ENCODE measurements around the gene REM2.

REM2 gene

DNA sequence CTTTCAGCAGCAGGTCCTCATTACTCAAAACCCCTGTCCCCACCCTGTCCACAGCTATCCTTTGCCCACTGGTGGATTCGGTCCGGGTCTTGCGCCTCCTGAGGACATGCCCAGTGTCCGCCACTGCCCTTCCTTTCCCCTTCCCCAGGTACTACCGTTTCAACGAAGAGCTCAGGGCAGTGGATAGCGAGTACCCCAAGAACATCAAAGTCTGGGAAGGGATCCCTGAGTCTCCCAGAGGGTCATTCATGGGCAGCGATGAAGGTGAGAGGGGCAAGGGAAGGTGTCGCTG, 38.0 kb upstream of the REM2 start:
- TF ChIP-seq, protein P1, sequence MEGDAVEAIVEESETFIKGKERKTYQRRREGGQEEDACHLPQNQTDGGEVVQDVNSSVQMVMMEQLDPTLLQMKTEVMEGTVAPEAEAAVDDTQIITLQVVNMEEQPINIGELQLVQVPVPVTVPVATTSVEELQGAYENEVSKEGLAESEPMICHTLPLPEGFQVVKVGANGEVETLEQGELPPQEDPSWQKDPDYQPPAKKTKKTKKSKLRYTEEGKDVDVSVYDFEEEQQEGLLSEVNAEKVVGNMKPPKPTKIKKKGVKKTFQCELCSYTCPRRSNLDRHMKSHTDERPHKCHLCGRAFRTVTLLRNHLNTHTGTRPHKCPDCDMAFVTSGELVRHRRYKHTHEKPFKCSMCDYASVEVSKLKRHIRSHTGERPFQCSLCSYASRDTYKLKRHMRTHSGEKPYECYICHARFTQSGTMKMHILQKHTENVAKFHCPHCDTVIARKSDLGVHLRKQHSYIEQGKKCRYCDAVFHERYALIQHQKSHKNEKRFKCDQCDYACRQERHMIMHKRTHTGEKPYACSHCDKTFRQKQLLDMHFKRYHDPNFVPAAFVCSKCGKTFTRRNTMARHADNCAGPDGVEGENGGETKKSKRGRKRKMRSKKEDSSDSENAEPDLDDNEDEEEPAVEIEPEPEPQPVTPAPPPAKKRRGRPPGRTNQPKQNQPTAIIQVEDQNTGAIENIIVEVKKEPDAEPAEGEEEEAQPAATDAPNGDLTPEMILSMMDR (IDR thresholded peaks at IDR 0.05): no peak
- no peak for TF ChIP-seq ZFX (IDR thresholded peaks at IDR 0.05; ENCODE audit: borderline replicate concordance)
- no peak overlapping the region for H3K27ac ChIP-seq

DNA sequence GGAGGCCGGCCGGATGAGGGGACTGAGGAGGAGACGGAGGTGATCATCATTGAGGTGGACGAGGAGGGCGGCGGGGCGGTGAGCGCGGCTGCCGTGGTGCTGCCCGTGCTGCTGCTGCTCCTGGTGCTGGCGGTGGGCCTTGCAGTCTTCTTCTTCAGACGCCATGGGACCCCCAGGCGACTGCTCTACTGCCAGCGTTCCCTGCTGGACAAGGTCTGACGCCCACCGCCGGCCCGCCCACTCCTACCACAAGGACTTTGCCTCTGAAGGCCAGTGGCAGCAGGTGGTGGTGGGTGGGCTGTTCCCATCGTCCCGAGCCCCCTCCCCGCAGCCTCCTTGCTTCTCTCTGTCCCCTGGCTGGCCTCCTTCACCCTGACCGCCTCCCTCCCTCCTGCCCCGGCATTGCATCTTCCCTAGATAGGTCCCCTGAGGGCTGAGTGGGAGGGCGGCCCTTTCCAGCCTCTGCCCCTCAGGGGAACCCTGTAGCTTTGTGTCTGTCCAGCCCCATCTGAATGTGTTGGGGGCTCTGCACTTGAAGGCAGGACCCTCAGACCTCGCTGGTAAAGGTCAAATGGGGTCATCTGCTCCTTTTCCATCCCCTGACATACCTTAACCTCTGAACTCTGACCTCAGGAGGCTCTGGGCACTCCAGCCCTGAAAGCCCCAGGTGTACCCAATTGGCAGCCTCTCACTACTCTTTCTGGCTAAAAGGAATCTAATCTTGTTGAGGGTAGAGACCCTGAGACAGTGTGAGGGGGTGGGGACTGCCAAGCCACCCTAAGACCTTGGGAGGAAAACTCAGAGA, 37.0 kb upstream of the REM2 start:
- no peak overlapping the region for H3K27ac ChIP-seq
- no peak for TF ChIP-seq ZFX (IDR thresholded peaks at IDR 0.05; ENCODE audit: borderline replicate concordance)
- TF ChIP-seq, protein P1 (IDR thresholded peaks at IDR 0.05): no peak

DNA sequence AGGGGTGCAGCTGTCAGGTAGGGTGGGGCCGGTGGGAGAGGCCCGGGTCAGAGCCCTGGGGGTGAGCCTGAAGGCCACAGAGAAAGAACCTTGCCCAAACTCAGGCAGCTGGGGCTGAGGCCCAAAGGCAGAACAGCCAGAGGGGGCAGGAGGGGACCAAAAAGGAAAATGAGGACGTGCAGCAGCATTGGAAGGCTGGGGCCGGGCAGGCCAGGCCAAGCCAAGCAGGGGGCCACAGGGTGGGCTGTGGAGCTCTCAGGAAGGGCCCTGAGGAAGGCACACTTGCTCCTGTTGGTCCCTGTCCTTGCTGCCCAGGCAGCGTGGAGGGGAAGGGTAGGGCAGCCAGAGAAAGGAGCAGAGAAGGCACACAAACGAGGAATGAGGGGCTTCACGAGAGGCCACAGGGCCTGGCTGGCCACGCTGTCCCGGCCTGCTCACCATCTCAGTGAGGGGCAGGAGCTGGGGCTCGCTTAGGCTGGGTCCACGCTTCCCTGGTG, 36.2 kb upstream of the REM2 start:
- H3K27ac ChIP-seq: no peak overlapping the region
- no peak for TF ChIP-seq ZFX (IDR thresholded peaks at IDR 0.05; ENCODE audit: borderline replicate concordance)
- TF ChIP-seq, protein P1 (IDR thresholded peaks at IDR 0.05): no peak

DNA sequence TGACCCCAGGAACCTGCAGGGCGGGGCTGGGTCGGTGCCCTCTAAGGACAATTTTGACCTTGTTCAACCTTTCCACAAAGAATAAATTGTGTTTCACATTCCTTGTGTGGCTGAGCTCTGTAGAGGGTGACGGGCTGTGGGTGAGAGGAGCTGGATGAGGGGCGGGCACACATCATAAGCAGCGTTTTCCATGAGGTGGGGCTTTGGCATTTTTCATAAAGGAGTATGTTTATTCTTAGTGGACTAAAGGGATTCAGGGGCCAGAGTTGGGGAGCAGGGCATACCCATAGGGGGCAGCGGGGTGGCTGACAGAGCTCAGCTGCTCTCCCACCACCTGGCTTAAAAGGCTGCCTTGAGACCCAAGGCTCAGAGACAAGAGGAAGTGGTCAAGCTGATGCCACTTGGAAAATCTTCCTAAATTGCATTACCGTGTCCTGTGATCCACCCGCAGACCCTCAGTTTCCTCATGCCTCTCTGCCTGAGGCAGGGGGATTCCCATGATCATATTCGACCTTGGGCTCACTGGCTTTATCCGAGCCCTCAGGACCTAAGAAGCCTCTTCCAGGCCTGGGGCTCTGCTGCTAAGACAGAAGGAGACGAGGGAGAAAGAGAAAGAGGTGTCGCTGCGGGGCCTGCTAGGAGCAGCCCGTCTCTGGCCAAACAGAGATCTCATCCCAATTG, 35.2 kb upstream of the REM2 start:
- no peak overlapping the region for H3K27ac ChIP-seq
- no peak for TF ChIP-seq ZFX (IDR thresholded peaks at IDR 0.05; ENCODE audit: borderline replicate concordance)
- TF ChIP-seq, protein P1 (IDR thresholded peaks at IDR 0.05): no peak

DNA sequence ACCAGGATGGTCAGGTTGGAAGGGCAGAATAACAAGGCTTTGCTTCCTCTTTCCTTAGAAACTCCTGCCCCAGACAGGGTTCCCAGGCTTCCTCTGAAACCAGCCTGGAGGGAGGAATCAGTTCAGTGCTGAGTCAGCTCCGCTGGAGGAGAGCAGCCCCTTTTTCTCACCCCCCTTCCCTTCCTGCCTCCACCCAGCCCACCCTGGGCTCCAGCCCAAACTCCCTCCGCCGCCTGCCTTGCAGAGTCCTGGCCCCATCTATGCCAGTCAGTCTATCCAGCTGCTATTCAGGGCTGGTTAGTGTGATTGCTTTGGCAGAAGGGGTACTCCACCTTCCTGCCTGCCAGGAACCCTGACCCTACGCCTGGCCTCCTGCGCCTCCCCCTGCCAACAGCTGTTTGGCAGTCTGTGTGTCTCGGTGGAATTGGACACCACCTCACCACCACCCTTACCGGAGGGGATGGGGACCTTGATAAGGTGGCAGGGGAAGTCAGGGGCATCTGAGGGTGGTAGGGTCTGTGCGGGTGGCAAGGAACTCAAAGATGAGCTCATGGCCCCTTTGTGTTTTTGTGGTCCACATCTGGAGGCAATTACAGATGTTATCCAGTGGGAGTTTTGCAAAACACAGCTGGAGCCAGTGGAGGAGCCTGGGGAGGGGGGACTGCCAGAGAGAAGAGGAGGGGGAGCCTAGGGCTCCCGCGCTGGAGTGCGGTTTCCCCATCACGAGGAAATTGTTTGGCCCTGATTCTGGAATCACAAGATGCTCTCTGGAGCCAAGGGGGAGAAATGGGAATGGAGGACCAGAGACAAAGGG, 34.5 kb upstream of the REM2 start:
- no peak overlapping the region for H3K27ac ChIP-seq
- TF ChIP-seq, protein P1 (IDR thresholded peaks at IDR 0.05): no peak
- TF ChIP-seq ZFX (IDR thresholded peaks at IDR 0.05; ENCODE audit: borderline replicate concordance): no peak

DNA sequence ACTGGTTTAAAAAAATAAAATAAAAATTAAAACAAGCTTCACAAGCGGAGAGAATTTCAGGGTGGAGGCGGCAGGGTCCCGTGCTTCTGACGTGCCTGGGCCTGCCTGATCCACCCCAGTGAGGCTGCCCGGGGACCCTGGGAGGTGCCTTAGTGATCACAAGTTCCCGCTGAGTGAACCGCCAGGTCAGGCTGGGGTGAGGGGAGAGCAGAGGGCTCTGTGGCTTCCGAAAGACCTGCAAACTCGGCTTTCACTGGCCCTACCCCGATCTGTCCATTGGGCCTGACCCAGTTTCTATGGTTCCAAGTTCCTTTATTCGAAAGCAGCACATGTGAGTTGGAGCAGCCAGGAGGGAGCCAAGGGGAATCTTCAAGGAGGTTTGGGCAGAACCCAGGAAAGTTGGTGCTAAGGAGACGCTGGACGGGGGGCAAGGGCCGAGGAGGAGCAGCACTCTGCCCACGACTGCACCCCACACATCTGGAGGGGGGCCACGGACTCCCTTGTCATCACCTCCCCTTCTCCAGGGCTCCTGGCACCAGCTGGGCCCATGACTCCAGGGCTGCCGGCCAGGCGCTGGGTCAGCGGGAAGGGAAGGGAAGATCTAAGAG, 33.7 kb upstream of the REM2 start:
- no peak overlapping the region for H3K27ac ChIP-seq
- TF ChIP-seq, protein P1 (IDR thresholded peaks at IDR 0.05): no peak
- no peak for TF ChIP-seq ZFX (IDR thresholded peaks at IDR 0.05; ENCODE audit: borderline replicate concordance)
